ENCODE results near the gene ERP44.
A peak's percentile ranks its signal among the peaks of the same experiment; 100 is the strongest.
"Not testable (repeated sequence)": the region's sequence is repeated elsewhere in the genome, so short reads cannot be mapped to it uniquely, and the experiment has no call there.

The ERP44 gene

DNA sequence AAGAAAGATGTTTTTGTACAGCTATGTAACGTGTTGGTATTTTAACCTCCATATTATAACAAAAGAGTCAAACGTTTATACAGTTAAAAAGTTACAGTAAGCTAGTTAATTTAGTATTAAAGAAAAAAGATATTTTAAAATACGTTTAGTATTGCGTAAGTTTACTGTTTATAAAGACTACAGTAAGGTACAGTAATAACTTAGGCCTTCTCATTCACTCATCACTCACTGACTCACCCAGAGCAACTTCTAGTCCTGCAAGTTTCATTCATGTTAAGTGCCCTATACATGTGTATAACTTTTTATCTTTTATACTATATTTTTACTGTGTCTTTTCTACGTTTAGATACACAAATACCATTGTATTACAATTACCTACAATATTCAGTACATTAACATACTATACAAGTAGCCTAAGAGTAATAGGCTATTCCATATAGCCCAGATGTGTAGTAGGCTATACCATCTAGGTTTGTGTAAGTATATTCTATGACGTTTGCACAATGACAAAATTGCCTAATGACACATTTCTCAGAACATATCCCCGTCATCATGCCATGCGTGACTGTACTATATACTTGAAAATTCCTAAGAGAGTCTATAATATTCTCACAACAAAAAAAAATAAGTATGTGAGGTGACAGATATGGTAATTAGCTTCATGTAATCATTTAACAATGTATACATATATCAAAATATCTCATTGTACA lies 33.8 kb downstream of the ERP44 start:
- no peak for DNase-seq

DNA sequence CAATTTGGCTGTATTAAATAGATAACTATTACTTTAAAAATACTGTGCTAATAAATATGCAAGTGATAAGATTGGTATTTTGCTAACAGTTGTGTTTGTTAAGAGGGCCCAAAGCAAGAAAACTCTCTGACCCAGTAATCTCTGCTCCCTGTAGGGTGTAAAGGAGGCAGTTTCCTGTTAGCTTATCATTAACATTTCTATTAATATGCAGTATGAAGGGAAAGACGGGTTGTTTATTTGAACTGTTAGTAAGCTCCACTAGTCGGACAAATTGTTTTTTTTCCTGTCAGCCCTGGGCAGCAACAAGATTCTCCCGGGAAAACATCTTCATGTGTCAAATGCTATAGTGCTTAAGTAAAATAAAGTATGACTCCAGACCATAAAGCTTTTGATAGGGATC lies 35.6 kb downstream of the ERP44 start:
- peak; percentile 3 for DNase-seq

DNA sequence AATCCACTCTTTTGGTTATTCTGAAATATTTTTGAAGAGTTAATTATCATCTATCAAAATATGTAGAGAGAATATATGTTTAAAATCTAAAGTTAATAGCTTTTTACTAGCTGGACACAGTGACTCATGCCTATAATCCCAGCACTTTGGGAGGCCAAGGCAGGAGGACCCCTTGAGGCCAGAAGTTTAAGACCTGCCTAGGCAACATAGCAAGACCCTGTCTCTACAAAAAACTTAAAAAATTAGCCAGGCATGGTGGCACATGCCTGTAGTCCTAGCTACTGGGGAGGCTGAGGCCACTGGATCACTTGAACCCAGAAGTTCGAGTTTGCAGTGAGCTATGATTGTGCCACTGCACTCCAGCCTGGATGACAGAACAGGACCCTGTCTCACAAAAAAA lies 36.1 kb downstream of the ERP44 start:
- DNase-seq = not testable (repeated sequence)

DNA sequence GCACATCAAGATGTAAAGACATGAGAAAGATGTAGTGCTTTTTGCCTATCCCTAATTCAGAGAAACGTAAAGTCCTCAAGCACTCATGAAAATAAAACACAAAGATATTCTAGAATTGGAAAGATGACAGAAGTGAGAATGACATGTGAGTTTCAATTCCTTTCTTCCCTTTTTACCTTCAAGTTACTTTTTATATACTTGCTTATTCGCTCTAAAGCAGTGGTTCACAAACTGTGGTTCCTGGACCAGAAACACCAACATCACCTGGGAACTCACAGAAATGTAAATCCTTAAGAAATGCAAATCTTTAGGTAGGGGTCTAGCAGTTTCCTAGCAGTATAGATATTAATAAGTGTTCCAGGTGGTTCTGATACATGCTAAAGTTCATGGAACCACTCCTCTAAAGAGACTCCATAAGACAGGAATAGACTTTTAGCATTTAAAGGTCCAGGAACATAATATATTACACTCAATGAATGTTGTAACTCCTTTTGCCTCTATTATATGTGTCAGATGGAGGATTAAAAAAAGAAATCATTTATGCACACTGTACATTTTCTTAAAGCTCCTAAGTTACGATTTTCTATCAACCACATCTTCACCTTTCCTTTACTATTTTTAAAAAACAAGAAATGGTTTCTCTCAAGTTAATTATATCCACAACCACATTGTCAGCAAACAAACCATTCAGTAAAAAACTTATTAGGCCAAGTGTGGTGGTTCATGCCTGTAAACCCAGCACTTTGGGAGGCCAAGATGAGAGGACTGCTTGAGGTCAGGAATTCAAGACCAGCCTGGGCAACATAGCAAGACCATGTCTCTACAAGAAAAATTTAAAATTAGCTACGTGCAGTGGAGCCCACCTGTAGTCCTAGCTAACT lies 39.9 kb downstream of the ERP44 start:
- no peak for DNase-seq

DNA sequence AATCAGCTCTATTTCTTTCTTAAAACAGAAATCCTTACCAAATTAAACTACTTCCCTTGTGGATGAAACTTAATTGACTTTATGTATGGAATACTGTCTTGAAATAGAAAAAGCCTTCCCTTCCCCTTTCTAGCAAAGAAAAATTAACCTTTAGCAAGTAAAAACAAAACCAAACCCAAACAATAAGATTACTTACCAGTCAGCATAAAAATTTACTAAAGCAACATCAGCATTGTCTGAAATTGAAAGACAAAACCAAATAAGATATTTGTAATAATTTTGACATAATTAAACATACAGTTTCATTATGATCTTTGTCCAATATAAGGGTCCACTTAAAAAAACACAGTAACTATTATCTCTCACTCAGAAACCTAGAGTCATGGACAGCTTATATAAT lies 41.2 kb downstream of the ERP44 start:
- no peak for DNase-seq

DNA sequence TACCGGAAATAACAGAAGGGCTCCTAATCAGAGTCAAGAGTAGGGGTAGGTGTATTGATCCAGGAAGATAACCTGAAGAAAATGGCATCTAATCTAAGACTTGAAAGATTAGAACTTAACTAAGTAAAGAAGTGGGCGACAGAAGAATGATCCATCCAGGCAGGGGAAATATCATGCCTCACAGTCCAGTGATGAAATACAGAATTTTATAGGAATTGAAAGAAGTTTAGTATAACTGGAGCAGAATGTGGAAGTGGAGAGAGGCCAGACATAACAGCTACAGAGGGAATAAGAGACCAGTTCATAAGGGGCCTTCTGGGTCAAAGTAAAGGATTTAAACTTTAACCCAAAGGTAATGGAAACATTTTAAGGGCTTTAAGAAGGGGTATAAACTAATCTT lies 42.2 kb downstream of the ERP44 start:
- DNase-seq = no peak

DNA sequence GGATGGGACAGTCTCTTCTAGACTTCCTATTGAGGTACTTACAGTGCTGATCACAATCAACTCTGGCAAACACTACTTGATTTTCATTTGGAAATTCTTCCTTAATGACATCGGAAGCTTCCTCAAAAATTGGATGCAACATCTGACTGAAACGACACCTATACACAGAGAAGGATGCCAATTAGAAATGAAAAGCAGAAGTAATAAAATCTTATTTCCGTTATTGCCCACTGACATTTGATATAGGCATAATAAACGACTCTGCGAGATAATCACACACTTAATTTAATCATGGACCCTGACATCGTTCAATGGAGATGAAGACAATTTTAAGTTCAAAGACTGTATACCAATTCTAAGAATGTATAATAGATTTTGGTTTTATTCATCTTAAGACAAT lies 46.4 kb downstream of the ERP44 start:
- no peak for DNase-seq

DNA sequence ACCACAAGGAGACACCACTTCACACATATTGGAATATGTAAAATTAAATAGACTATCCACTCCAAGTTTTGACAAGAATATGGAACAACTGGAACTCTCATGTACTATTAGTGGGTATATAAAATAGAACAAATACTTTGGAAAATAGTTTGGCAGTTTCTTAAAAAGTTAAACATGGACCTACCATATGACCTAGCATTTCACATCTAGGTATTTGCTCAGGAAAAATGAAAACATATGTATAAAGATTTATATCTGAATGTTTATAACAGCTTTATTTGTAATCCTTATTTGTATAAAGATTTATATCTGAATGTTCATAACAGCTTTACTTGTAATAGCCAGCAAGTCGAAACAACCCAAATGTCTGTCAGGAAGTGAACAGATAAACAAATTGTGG lies 49.2 kb downstream of the ERP44 start:
- no peak for DNase-seq

DNA sequence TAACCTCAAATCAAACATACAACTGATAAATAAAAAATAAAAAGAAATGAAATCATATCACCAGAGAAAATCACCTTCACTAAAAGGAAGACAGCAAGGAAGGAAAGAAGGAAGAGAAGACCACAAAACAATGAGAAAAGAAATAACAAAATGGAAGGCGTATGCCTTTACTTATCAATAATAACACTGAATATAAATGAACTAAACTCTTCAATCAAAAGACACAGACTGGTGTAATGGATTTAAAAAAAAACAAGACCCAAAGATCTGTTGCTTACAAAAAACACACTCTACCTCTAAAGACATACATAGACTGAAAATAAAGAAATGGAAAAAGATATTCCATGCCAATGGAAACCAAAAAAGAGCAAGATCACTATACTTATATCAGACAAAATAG lies 60.3 kb downstream of the ERP44 start:
- no peak for DNase-seq

DNA sequence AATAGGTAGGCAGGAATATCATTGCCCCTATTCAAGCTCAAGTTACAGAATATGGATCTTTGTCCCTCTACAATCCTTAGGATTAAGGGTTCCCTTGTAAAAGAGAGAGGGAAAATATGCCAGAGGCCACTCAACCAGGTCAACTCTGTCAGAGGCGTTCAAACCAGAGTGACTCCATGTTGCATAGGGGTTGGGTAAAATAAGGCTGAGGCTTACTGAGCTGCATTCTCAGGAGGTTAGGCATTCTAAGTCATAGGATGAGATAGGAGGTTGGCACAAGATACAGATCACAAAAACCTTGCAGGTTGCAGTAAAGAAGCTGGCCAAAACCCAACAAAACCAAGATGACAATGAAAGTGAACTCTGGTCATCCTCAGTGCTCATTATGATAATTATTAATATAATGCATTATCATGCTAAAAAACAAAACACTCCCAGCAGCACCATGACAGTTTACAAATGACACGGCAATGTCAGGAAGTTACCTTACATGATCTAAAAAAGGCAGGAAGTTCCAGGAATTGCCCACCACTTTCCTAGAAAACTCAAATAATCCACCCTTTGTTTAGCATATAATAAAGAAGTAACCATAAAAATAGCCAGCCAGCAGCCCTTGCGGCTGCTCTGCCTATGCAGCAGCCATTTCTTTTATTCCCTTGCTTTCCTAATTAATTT lies 64.8 kb downstream of the ERP44 start:
- no peak for DNase-seq

DNA sequence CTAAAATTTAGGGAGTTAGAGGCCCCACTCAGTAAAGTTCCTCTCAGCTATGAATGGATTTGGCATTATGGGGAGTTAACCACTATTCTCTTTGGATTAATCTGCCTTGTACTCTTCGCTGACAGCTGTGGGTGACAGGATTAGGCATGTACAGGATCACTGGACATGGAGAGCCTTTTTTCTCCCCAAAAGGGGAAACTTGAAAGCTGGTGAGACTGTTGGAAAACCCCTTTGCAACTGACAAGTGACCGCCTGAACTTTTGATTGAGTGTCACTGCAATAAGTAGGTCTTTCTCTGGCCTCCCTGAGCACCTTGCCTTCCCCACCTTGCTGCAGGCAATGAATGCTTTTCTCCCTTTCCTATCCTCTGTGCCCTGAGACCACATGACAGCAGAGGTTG lies 68.3 kb downstream of the ERP44 start:
- no peak for DNase-seq

DNA sequence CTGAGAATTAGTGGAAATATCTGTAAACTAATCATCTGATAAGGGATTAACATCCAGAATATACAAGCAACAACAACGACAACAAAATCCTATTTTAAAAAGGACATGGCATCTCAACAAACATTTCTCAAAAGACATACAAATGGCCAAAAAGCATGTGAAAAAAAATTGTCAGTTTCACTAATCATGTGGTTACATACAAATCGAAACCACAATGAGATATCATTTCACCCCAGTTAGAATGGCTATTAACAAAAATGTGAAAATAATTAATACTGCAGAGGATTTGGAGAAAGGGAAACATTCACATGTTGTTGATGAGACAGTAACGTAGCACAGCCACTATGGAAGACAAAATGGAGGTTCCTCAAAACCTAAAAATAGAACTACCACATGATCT lies 69.5 kb downstream of the ERP44 start:
- DNase-seq = no peak

DNA sequence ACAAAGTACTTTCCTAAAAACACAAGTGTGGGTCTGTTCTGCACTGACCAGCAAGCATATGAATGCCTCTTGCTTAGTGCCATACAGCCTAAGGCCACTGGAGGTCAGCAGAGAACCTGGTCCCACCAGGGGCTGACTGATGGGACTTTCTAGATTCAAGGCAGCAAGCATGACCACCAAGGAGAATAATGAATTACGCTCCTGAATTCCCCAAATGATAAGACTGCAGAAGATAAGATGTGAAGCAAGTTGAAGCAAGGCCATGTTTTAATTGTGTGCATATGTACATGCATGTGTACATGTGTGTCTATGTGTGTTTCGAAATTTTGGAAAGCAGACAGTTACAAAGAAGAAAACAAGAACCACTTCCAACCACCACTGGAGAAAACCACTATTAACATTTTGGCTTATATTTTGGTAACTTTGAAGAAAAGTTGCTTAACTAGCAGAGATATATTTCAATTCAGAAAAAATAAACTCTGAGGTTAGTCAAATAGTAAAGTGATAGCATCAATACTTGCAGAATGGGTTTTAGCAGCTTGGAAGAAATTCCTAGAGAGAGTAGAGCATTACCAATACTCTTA lies 70.5 kb downstream of the ERP44 start:
- peak; percentile 67 for DNase-seq

DNA sequence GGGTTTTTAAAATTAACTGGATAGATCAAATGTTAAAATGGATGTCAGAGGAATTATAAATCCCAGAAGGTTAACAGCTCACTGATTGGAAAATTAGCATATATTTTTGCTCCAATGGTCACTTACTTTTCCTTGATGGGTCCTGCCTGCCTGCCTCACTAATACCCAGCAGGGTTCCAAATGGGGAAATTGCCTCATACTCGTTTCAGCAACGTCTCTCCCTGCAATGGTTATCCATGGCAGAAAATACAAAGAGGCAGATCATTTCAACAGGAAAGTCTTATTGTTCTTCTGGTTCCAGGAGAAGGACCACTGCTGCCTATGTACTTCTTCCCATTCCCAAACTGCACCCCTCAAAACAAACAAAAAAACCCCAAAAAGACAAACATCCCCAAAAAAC lies 71.3 kb downstream of the ERP44 start:
- no peak for DNase-seq

DNA sequence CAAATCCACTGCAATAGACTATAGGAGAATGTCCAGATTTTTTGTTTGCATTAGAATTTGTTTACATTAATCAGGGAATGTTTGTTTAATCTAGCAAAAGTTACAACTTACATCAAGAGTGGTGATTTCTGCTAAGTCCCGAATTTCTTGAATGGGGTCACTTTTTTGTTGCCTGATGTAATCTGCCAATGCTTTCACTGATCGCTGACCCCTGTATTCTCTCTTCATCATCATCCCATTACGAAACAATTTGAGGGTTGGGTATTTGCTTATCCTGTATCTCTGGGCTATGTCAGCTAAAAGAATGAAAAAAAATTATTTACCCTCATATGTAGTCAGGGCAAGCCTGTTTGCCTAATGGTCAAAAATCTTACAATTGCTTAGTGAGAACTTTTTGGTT lies 76.9 kb downstream of the ERP44 start:
- no peak for DNase-seq

DNA sequence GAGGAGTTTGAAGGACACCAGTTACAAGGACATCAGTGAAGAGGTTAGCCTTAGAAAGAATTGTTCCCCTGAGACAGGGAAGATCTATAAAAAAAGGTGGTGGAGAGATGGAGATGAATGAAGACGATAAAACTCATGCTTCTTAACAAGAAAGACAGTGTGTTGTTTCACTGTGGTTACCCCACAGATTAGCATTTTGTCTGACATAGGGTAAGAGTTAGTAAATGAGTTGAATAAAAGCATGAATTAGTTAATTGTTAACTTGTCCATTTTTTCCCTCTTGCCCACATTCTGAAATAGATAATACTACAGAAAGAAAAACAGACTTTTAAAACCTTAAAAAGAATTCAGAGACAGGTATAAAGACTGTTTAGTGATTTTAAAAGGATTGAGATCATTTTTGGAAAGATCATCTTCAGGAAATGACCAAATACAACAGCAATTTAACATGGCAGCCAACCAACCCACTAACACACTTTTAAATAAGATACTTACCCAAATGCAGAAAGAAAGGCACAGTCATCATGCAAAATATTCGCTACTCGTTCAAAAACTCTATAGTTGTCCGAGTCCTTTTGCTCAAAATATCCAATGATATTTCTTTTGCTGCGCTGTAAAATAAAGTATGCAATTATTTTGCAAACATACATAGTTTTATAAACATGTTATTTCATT lies 78.5 kb downstream of the ERP44 start:
- DNase-seq = no peak

DNA sequence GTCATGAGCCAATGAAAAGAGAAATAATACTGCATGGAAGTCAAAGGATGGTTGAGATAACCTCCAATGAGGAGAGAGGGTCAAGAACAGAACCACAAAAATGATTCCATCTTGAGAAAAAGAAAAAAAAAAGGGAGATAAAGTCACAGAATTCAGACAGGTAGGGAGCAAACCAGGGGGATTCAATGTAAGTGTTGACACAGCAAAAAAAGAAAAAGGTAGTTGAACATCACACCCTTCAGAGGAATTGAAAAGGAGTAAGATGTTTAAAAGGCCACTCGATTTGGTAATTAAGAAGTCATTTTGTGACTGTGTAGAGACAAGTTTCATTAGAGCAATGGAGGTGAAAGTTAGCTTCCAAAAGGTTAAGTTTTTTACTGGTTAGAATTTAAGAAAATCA lies 79.3 kb downstream of the ERP44 start:
- no peak for DNase-seq

DNA sequence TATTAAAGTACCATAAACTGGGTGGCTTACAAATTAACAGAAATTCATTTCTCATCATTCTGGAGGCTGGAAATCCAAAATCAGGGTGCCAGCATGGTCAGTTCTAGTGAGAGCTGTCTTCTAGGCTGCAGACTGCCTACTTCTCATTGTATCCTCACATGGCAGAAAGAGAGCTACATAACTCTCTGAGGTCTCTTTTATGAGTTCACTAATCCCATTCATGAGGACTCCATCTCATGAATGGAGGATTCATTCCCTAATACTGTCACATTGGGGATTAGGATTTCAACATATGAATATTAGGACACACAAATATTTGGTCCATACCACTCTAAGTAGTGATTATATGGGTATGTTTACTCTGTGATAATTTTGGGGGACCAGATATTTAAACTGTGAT lies 84.0 kb downstream of the ERP44 start:
- no peak for DNase-seq

DNA sequence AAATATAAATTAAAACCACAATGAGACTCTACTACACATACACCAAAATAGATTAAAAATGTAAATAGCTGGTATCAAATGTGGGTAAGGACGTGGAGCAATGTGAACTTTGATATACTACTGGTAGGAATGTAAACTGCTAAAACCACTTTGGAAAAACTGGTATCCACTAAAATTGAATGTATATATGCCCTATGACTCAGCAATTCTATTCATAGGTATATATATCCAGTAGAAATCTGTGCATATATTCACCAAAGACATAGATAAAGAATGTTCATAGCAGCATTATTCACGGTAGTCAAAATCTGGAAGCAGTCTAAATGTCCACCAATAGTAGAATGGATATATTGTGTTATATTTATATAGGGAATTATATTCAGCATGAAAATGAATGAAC lies 85.2 kb downstream of the ERP44 start:
- DNase-seq = no peak

DNA sequence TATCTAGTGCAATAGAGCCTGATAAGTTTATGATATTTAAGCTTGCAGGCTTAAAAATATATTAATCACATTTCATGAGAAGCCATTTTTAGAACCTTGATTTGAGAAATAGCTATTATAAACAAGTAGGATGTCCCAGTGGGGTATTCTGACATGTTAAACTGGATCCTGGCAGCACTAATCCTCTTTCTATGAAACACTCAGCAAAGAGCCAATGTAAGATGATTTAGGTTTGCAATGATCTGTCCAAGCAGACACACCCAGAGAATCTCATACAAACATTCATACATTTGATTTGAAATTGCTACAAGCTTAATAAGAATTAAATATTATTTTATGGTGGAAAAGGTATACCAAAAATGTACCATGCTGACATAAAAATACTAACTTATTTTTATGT lies 86.5 kb downstream of the ERP44 start:
- DNase-seq = no peak

DNA sequence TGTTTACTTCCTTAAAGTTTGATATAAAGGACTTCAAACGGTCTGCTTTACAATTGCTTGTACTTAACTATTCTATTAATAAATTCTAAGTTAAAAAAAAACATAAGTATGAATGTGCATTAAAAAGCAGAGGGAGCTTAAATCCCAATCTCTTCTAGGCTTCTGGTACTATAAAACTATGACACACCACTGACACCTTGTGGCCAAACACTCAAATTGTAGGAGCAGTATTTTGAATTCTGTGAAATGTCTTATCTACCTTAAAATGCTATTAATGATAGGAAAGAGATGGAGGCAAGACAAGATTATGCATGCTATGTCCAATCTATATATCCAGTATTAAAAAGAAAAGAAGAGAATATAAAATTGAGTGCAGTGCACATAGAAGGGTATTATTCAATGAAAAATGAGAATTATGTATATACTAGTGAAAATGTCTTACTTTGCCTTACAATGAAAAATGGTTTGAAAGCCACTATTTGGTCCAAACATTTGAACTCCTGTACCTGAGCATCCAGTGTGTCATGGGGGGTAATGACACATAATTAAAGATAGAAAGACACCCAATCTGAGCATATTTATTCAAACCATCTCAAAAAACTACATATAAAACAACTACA lies 87.6 kb downstream of the ERP44 start:
- DNase-seq = no peak

DNA sequence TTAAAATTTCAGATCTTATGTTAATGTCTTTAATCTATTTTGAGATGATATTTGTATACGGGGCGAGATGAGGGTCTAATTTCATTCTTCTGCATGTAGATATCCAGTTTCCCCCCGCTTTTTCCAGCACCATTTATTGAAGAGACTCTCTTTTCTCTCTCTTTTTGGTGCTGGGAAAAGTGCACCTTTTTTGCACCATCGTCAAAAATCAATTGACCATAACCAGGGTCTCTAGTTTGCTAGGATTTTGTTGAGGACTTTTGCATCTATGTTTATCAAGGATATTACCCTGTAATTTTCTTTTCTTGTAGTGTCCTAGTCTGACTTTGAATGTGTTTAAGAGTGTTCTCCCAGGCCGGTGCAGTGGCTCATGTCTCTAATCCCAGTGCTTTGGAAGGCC lies 99.0 kb downstream of the ERP44 start:
- no peak for DNase-seq

DNA sequence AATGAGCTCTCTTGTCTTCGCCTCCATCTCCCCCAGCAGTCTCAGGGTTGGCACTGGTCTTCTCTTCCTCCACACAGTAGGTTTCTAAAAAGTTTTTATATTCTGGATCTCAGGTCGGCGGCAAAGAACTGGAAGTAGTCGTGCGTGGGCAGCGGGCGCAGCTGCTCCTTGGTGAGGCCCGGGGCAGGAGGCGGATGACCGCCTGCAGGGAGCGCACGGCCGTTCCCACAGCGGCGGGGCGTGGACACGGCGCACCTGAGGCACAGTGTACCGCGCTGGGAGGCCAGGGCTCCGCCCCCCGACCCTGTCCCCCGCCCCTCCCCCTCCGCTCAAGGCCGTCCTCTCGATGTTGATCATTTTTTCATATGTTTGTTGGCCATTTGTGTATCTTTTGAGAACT lies 99.9 kb downstream of the ERP44 start:
- DNase-seq = no peak
